DND-41 (cell line): ENCODE results near the gene SND1.

ENCODE experiments used
- ATAC-seq: fragments of 200-7000 bp; cut with Tn5 transposase; 3 replicates; pipeline ENCODE4 v1.9.1; 2021; ENCODE audit warnings: low read depth; ENCODE audit not compliant: insufficient read depth
- DNase-seq: peaks from one replicate; pipeline ENCODE4 v3.0.0-alpha.2; 2020
- H2AFZ ChIP-seq: 2 replicates; pipeline ENCODE4 v1.6.0; 2012; ENCODE audit warnings: low read depth, low read length
- H3K27ac ChIP-seq: 2 replicates; pipeline ENCODE4 v1.5.1; 2012; ENCODE audit warnings: low read length, inconsistent platforms
- H3K27me3 ChIP-seq: fragments of 200-600 bp; sonication (generic); 2 replicates; pipeline ENCODE4 v1.6.0; 2012; ENCODE audit warnings: low read length, mild to moderate bottlenecking, inconsistent platforms; ENCODE audit not compliant: insufficient read depth, poor library complexity
- H3K36me3 ChIP-seq: 2 replicates; pipeline ENCODE4 v1.5.1; 2012; ENCODE audit warnings: low read length, inconsistent platforms; ENCODE audit not compliant: insufficient read depth
- H3K4me1 ChIP-seq: 2 replicates; pipeline ENCODE4 v1.5.1; 2012; ENCODE audit warnings: mild to moderate bottlenecking, low read length; ENCODE audit not compliant: insufficient read depth
- H3K4me2 ChIP-seq: 2 replicates; pipeline ENCODE4 v1.6.0; 2012; ENCODE audit warnings: mild to moderate bottlenecking, moderate library complexity, low read length, inconsistent platforms; ENCODE audit not compliant: insufficient read depth
- H3K4me3 ChIP-seq, 2 experiments: fragments of 200-600 bp in 1 of 2; shearing (Covaris generic) in 1 of 2; 2 replicates each; pipeline ENCODE4 v1.5.1; 2012 to 2016; ENCODE audit warnings: inconsistent platforms in 2 of 2, low read length in 2 of 2, mild to moderate bottlenecking in 2 of 2, low read depth in 1 of 2, moderate library complexity in 1 of 2
- H3K79me2 ChIP-seq: 2 replicates; pipeline ENCODE4 v1.6.0; 2012; ENCODE audit warnings: low read length, inconsistent platforms; ENCODE audit not compliant: insufficient read depth
- H3K9ac ChIP-seq: 2 replicates; pipeline ENCODE4 v1.6.0; 2012; ENCODE audit warnings: low read depth, mild to moderate bottlenecking, inconsistent platforms, low read length, moderate library complexity
- H3K9me3 ChIP-seq: 2 replicates; pipeline ENCODE4 v1.5.1; 2012; ENCODE audit warnings: low read length, moderate library complexity, mild to moderate bottlenecking, inconsistent platforms; ENCODE audit not compliant: insufficient read depth, severe bottlenecking
- H4K20me1 ChIP-seq: 2 replicates; pipeline ENCODE4 v1.6.0; 2012; ENCODE audit warnings: low read length; ENCODE audit not compliant: insufficient read depth
- CTCF ChIP-seq: IDR thresholded peaks from 2 replicates; pipeline ENCODE4 v1.5.1; 2012; ENCODE audit warnings: borderline replicate concordance, low read length, moderate library complexity, mild to moderate bottlenecking; ENCODE audit not compliant: poor library complexity, severe bottlenecking; ENCODE audit errors: extremely low read depth
- EZH2 ChIP-seq: IDR thresholded peaks from 3 replicates; pipeline ENCODE4 v1.6.1; 2012; ENCODE audit warnings: borderline replicate concordance, low read depth, mild to moderate bottlenecking, moderate library complexity, low read length, inconsistent platforms; ENCODE audit not compliant: severe bottlenecking

The SND1 gene

DNA sequence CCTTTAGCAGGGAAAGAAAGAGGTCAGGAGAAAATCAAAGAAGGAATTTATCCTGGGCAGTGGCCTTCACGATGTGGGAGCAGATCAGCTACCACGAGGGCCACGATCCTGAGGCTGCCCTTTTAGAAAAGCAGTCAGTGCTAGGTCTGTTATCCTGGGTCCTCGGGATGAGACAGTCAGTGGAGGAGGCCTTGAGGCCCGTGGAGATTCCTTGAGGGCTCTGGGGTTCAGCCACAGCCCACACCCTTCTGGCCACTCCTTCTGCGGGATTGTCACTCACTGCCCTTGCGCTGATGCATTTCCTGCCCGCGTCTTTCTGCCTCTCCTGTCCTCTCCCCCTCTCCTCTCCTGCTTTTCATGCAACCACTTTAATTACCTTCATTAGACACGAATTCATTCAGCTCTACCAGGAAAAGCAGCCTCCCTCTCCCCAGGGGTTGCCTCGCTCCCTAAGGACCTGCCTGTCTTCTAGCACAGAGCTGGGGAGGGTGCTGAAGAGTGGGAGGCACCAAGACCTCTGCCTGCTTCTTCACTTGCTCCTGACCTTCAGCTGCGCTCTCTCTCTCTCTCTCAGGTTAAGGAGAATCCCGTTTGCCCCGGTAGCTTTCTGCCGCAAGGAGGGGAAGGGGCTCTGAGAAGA, 421.8 kb downstream of the SND1 start:
- no peaks in the 10 kb centered on the region for H3K9me3 ChIP-seq
- H3K27me3 ChIP-seq = no peaks in the 10 kb centered on the region
- H4K20me1 ChIP-seq = peaks cover 24% of the 10 kb centered on the region; the same call in 1 of the 2 replicates
- H3K36me3 ChIP-seq = peaks cover 43% of the 10 kb centered on the region
- no peak for TF ChIP-seq EZH2
- no peak for TF ChIP-seq CTCF
- H3K4me3 ChIP-seq = no peak overlapping the region
- no peak overlapping the region for H3K9ac ChIP-seq
- ATAC-seq (no peak), DNase-seq (no peak)
- H2AFZ ChIP-seq = no peak overlapping the region
- H3K4me1 ChIP-seq = no peaks in the 10 kb centered on the region
- no peaks in the 10 kb centered on the region for H3K79me2 ChIP-seq
- H3K27ac ChIP-seq = no peak overlapping the region
- H3K4me2 ChIP-seq = no peak overlapping the region

GRCh38 chr7:128074336-128074735, 422.3 kb downstream of the SND1 start:
- TF ChIP-seq CTCF = no peak
- no peak for TF ChIP-seq EZH2
- Histone ChIP-seq H3K4me2 (no peak overlapping the region), H3K36me3 (peaks cover 48% of the 10 kb centered on the region), H3K27ac (no peak overlapping the region), H3K9me3 (no peaks in the 10 kb centered on the region), H3K9ac (no peak overlapping the region), H3K4me3 (no peak overlapping the region), H4K20me1 (peaks cover 24% of the 10 kb centered on the region; the same call in 1 of the 2 replicates), H3K79me2 (no peaks in the 10 kb centered on the region), H3K4me1 (no peaks in the 10 kb centered on the region), H3K27me3 (no peaks in the 10 kb centered on the region), H2AFZ (no peak overlapping the region)
- DNase-seq = no peak
- no peak for ATAC-seq

DNA sequence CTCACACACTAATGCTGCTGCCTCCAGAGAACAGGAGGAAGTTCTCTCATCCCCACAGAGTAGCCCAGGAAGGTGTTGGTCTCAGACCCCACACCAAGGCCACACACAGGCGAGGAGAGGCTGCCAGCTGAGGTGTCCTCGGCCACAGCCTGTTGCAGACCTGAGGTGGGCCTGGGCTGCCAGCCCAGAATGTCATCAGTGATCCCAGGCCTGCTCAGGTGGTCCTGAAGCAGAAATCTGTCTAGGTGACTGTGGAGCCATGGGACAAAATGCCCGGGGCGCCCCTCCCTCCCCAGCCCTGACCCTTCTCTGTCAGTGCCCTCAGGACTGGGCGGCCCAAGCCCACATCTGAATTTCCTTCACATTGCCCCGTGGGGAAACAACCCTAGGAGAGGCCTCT, 422.7 kb downstream of the SND1 start:
- Histone ChIP-seq H4K20me1 (peaks cover 24% of the 10 kb centered on the region; the same call in 1 of the 2 replicates), H3K27me3 (no peaks in the 10 kb centered on the region), H3K4me2 (no peak overlapping the region), H3K9me3 (no peaks in the 10 kb centered on the region), H3K79me2 (no peaks in the 10 kb centered on the region), H3K9ac (no peak overlapping the region), H3K36me3 (peaks cover 51% of the 10 kb centered on the region), H2AFZ (no peak overlapping the region), H3K4me3 (no peak overlapping the region), H3K4me1 (no peaks in the 10 kb centered on the region), H3K27ac (no peak overlapping the region)
- TF ChIP-seq EZH2 (no peak), CTCF (no peak)
- ATAC-seq (no peak), DNase-seq (no peak)
